ENCODE data around the gene ATF6. TPM values are rescaled to one million over a fixed set of nuclear protein-coding genes. Genes with fewer than 3 reads are reported as not detected.

ATF6 gene
- total RNA-seq, 1 donor from 2014 or later = 38.2 TPM

DNA sequence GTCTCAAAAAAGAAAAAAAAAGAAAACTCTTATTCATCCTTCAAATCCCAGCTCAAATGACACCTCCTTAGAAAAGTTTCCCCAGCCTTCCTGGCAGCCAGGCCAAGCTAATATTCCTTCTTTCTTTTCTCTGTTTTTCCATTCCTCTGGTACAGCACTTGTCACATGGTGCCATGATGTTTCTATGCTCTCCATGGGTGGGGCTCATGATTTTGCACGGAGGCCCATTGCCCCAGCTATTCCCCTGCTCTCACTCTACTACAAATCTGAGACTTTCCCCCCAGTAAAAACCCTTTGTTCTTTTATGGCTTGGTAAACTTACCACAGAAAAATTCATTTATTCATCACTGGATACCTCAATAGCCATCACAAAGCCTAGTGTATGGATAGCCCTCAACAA, 231.0 kb downstream of the ATF6 start:
- H3K4me1 Mint-ChIP-seq (ENCODE audit: unreplicated experiment) = no peaks in the 10 kb centered on the region
- TF ChIP-seq, protein P1, sequence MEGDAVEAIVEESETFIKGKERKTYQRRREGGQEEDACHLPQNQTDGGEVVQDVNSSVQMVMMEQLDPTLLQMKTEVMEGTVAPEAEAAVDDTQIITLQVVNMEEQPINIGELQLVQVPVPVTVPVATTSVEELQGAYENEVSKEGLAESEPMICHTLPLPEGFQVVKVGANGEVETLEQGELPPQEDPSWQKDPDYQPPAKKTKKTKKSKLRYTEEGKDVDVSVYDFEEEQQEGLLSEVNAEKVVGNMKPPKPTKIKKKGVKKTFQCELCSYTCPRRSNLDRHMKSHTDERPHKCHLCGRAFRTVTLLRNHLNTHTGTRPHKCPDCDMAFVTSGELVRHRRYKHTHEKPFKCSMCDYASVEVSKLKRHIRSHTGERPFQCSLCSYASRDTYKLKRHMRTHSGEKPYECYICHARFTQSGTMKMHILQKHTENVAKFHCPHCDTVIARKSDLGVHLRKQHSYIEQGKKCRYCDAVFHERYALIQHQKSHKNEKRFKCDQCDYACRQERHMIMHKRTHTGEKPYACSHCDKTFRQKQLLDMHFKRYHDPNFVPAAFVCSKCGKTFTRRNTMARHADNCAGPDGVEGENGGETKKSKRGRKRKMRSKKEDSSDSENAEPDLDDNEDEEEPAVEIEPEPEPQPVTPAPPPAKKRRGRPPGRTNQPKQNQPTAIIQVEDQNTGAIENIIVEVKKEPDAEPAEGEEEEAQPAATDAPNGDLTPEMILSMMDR (IDR thresholded peaks at IDR 0.05; ENCODE audit: unreplicated experiment) = no peak
- H3K27ac Mint-ChIP-seq (ENCODE audit: unreplicated experiment) = no peak overlapping the region
- peaks cover 8% of the 10 kb centered on the region for H3K36me3 Mint-ChIP-seq (ENCODE audit: low read depth, unreplicated experiment)
- no peak overlapping the region for H3K4me3 Mint-ChIP-seq (ENCODE audit: unreplicated experiment)
- no peak for DNase-seq (ENCODE audit: low spot score)
- H3K9me3 Mint-ChIP-seq (ENCODE audit: unreplicated experiment) = peaks cover 3% of the 10 kb centered on the region
- peaks cover 8% of the 10 kb centered on the region for H3K27me3 Mint-ChIP-seq (ENCODE audit: unreplicated experiment)

DNA sequence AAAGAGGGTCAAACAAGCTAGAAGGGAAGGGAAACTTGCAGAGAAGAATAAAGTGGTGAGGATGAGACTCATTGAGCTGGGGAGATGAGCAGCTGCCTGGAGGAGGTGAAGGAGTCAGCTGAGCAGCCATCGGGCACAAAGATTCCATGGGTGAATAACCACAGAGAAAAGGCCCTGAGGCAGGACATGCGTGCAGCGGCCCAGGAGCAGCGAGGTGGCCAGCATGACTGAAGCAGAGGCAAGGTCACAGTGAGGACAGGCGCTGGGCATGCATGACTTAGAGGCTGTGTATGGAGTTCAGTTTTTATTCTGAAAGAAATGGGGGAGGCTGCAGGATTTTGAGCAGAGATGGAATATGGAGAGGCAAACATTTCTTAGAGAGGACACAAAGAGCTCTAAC, 232.7 kb downstream of the ATF6 start:
- H3K4me3 Mint-ChIP-seq (ENCODE audit: unreplicated experiment) = no peak overlapping the region
- H3K4me1 Mint-ChIP-seq (ENCODE audit: unreplicated experiment) = peaks cover 5% of the 10 kb centered on the region
- DNase-seq (ENCODE audit: low spot score) = no peak
- H3K9me3 Mint-ChIP-seq (ENCODE audit: unreplicated experiment) = no peaks in the 10 kb centered on the region
- H3K27me3 Mint-ChIP-seq (ENCODE audit: unreplicated experiment) = peaks cover 7% of the 10 kb centered on the region
- H3K36me3 Mint-ChIP-seq (ENCODE audit: low read depth, unreplicated experiment) = no peaks in the 10 kb centered on the region
- no peak overlapping the region for H3K27ac Mint-ChIP-seq (ENCODE audit: unreplicated experiment)
- TF ChIP-seq, protein P1 (IDR thresholded peaks at IDR 0.05; ENCODE audit: unreplicated experiment) = no peak

DNA sequence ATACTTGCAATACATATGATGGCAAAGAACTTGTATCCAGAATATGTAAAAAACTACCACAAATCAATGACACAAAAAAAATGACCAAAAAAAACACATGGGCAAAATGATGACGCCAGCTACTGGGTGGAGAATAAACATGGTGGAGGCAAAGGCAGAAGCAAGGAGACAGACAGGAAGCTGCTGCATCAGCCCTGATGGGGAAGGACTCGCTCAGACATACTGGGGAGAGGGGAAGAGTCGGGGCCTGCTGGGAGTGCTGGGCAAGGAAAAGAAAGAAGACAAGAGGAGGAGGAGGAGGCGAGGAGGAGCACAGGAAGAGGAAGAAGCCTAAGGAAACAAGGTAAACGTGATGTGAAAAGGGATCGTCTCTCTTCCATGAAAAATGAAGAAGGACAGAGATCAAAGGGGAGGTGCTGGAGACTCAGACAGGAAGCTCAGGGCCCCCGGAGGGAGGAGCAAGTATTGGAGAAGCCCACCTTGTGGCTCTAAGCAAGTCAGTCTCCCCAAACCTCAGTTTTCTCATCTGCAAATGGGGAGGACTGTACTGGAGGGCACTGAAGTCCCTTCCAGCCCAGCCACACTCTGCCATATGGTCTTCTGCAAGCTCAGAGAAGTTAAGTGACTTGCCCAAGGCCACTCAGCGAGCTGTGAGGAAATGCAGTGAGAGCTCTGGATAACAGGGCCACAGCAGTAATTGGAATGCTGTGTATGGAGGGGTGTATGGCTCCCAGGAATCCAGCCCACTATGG, 233.4 kb downstream of the ATF6 start:
- Mint-ChIP-seq H3K27me3 (ENCODE audit: unreplicated experiment) (peaks cover 7% of the 10 kb centered on the region), H3K27ac (ENCODE audit: unreplicated experiment) (no peak overlapping the region), H3K4me3 (ENCODE audit: unreplicated experiment) (no peak overlapping the region), H3K4me1 (ENCODE audit: unreplicated experiment) (peaks cover 5% of the 10 kb centered on the region), H3K9me3 (ENCODE audit: unreplicated experiment) (no peaks in the 10 kb centered on the region), H3K36me3 (ENCODE audit: low read depth, unreplicated experiment) (no peaks in the 10 kb centered on the region)
- DNase-seq (ENCODE audit: low spot score) = no peak
- TF ChIP-seq, protein P1 (IDR thresholded peaks at IDR 0.05; ENCODE audit: unreplicated experiment) = no peak

DNA sequence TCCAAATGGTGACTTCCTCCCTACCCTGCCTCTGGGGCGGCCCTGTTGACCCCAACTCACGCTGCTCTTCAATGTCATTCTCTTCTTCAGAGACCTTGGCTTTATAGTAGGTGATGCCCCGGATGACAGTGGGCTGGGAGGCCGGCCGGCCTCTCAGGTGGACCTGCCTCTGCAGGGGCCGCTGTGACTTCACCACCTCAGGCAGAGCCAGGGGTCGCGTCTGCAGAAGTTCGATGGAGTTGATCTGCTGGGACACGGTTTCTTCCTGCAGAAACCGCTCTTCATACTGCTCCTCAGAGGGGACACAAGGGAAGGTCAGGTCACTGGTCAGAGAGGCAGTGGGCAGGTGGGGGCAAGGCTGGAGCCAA, 233.9 kb downstream of the ATF6 start:
- Mint-ChIP-seq H3K27me3 (ENCODE audit: unreplicated experiment) (peaks cover 7% of the 10 kb centered on the region), H3K9me3 (ENCODE audit: unreplicated experiment) (no peaks in the 10 kb centered on the region), H3K27ac (ENCODE audit: unreplicated experiment) (no peak overlapping the region), H3K4me3 (ENCODE audit: unreplicated experiment) (no peak overlapping the region), H3K36me3 (ENCODE audit: low read depth, unreplicated experiment) (no peaks in the 10 kb centered on the region), H3K4me1 (ENCODE audit: unreplicated experiment) (peaks cover 9% of the 10 kb centered on the region)
- no peak for DNase-seq (ENCODE audit: low spot score)
- TF ChIP-seq, protein P1 (IDR thresholded peaks at IDR 0.05; ENCODE audit: unreplicated experiment) = no peak

DNA sequence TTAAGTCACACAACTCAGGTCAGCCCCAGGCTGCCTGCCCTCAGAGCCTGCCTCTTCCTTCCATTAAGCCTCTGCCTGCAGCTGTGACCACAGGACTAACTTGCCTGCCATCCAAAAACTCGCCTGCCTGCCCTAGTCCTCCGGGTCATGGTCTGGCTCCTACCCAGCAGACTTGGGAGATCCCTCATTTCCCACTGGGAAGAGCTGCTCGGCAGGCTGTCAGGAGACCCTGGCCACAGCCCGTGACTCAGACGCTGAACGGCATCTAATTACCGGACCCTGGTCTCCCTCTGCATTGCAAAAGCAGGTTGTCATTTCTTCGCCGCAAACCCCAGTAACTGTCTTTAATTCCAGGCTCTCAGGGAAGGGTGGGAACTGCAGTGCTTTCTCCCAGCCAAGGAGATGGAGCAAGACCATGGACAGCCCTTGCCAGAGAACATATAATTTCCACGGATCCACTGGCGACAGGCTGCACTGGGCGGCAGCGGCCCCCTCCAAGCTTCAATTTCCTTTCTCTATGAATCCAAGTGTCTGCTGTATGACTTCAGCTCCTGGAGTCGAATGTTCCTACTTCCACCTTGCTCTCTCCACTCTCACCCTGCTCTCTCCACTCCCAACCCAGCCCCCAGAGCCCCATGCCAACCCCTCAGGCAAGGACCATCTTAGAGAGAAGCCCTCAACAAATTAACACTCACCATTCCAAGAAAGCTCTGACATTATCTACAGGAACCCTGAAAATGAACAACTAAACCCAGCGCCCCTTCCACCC, 237.1 kb downstream of the ATF6 start:
- Mint-ChIP-seq H3K36me3 (ENCODE audit: low read depth, unreplicated experiment) (no peaks in the 10 kb centered on the region), H3K4me3 (ENCODE audit: unreplicated experiment) (no peak overlapping the region), H3K27ac (ENCODE audit: unreplicated experiment) (no peak overlapping the region), H3K4me1 (ENCODE audit: unreplicated experiment) (peaks cover 21% of the 10 kb centered on the region), H3K9me3 (ENCODE audit: unreplicated experiment) (no peaks in the 10 kb centered on the region), H3K27me3 (ENCODE audit: unreplicated experiment) (peaks cover 14% of the 10 kb centered on the region)
- no peak for DNase-seq (ENCODE audit: low spot score)
- TF ChIP-seq, protein P1 (IDR thresholded peaks at IDR 0.05; ENCODE audit: unreplicated experiment) = no peak
